HepG2 (cell line): Measurements from ENCODE around the gene RAC3. TPM values are rescaled to one million over a fixed set of nuclear protein-coding genes. Genes with fewer than 3 reads are reported as not detected.

ENCODE experiments used
- MAF1 ChIP-seq: sonication (generic); formaldehyde crosslinking; IDR thresholded peaks from 2 replicates; pipeline ENCODE4 v1.5.0; 2020; ENCODE audit warnings: missing genetic modification reagents, borderline replicate concordance
- MZF1 ChIP-seq: sonication (generic); formaldehyde crosslinking; IDR thresholded peaks from 2 replicates; pipeline ENCODE4 v1.8.1; 2023; ENCODE audit warnings: mild to moderate bottlenecking, missing genetic modification reagents, borderline replicate concordance
- NAIF1 ChIP-seq: sonication (generic); formaldehyde crosslinking; IDR thresholded peaks from 2 replicates; pipeline ENCODE4 v1.5.0; 2020; ENCODE audit warnings: mild to moderate bottlenecking, missing genetic modification reagents, borderline replicate concordance
- NONO ChIP-seq, 2 experiments: fragments of 450-650 bp in 1 of 2; sonication (generic) in 1 of 2; formaldehyde crosslinking in 1 of 2; IDR thresholded peaks in 1 of 2; conservative IDR thresholded peaks in 1 of 2; 2 replicates each; pipeline versions ENCODE4 v1.6.1 to v1.8.0; 2017 to 2022; ENCODE audit warnings: mild to moderate bottlenecking in 1 of 2, missing genetic modification reagents in 1 of 2, moderate library complexity in 1 of 2
- PPARG ChIP-seq: conservative IDR thresholded peaks from 2 replicates; pipeline ENCODE4 v1.6.1; 2016; ENCODE audit warnings: missing biosample characterization, missing genetic modification reagents
- PTBP1 ChIP-seq: fragments of 200-400 bp; formaldehyde crosslinking; IDR thresholded peaks from 2 replicates; pipeline ENCODE4 v1.6.1; 2018; ENCODE audit warnings: low read length, low read depth; ENCODE audit not compliant: poor library complexity, severe bottlenecking
- REXO4 ChIP-seq: sonication (generic); formaldehyde crosslinking; IDR thresholded peaks from 2 replicates; pipeline ENCODE4 v1.8.0; 2022; ENCODE audit warnings: missing genetic modification reagents, mild to moderate bottlenecking, borderline replicate concordance
- TSC22D2 ChIP-seq: sonication (generic); formaldehyde crosslinking; IDR thresholded peaks from 2 replicates; pipeline ENCODE4 v1.5.1; 2020; ENCODE audit warnings: missing genetic modification reagents, mild to moderate bottlenecking, borderline replicate concordance
- XBP1 ChIP-seq: sonication (generic); formaldehyde crosslinking; IDR thresholded peaks from 2 replicates; pipeline ENCODE4 v1.5.0; 2020; ENCODE audit warnings: missing genetic modification reagents
- ZNF143 ChIP-seq: sonication (generic); formaldehyde crosslinking; IDR thresholded peaks from 2 replicates; pipeline ENCODE4 v1.4.0; 2020; ENCODE audit warnings: missing genetic modification reagents
- ZNF17 ChIP-seq: sonication (generic); formaldehyde crosslinking; IDR thresholded peaks from 2 replicates; pipeline ENCODE4 v1.5.0; 2020; ENCODE audit warnings: mild to moderate bottlenecking, missing genetic modification reagents
- ZNF333 ChIP-seq: sonication (generic); formaldehyde crosslinking; IDR thresholded peaks from 2 replicates; pipeline ENCODE4 v1.4.0; 2020; ENCODE audit warnings: mild to moderate bottlenecking, missing genetic modification reagents, borderline replicate concordance
- ZNF563 ChIP-seq: sonication (generic); formaldehyde crosslinking; IDR thresholded peaks from 2 replicates; pipeline ENCODE4 v1.8.0; 2022; ENCODE audit warnings: mild to moderate bottlenecking, moderate library complexity, missing genetic modification reagents
- ZNF709 ChIP-seq: sonication (generic); formaldehyde crosslinking; IDR thresholded peaks from 2 replicates; pipeline ENCODE4 v1.5.0; 2020; ENCODE audit warnings: mild to moderate bottlenecking, missing genetic modification reagents
- ZNF781 ChIP-seq: sonication (generic); formaldehyde crosslinking; IDR thresholded peaks from 2 replicates; pipeline ENCODE4 v1.5.1; 2020; ENCODE audit warnings: borderline replicate concordance, mild to moderate bottlenecking, missing genetic modification reagents; ENCODE audit errors: not compliant biosample characterization
- ZNF879 ChIP-seq: sonication (generic); formaldehyde crosslinking; IDR thresholded peaks from 2 replicates; pipeline ENCODE4 v1.8.1; 2023; ENCODE audit warnings: missing genetic modification reagents
- polyA plus RNA-seq, 8 experiments: library from polyadenylated mRNA; depleted of rRNA in 3 of 8; stranded (reverse) in 7 of 8; unstranded in 1 of 8; fragments of >200 nt; fragmentation: Illumina TruSeq in 4 of 8; extraction: Trizol in 4 of 8; gene quantifications; 2 replicates each; pipeline versions ENCODE4 v1.2.1 to v1.2.3, GENCODE V29; 2011 to 2016; ENCODE audit warnings: low read depth in 4 of 8, missing spikeins in 1 of 8, mixed read lengths in 1 of 8; ENCODE audit not compliant: insufficient read depth in 1 of 8
- total RNA-seq, 5 experiments: library from RNA; depleted of rRNA; stranded (reverse); fragments of >200 nt; fragmentation: Illumina TruSeq; extraction: Trizol; gene quantifications; 2 replicates each; pipeline ENCODE4 v1.2.3, GENCODE V29; 2016; ENCODE audit warnings: low read depth in 1 of 5
- TF ChIP-seq, protein P1 (sequence below): IDR thresholded peaks from 2 replicates; pipeline ENCODE4 v1.6.1; 2016; ENCODE audit warnings: mild to moderate bottlenecking
- TF ChIP-seq, protein P2 (sequence below): sonication (generic); formaldehyde crosslinking; IDR thresholded peaks from 2 replicates; pipeline ENCODE4 v1.4.0; 2020; ENCODE audit warnings: missing genetic modification reagents
- TF ChIP-seq, protein P3 (sequence below): sonication (generic); formaldehyde crosslinking; IDR thresholded peaks from 2 replicates; pipeline ENCODE4 v1.5.1; 2020; ENCODE audit warnings: missing genetic modification reagents, mild to moderate bottlenecking, borderline replicate concordance
- TF ChIP-seq, protein P4 (sequence below): sonication (generic); formaldehyde crosslinking; IDR thresholded peaks from 2 replicates; pipeline ENCODE4 v1.5.0; 2020; ENCODE audit warnings: missing genetic modification reagents
- TF ChIP-seq, protein P5 (sequence below): sonication (generic); IDR thresholded peaks from 2 replicates; pipeline ENCODE4 v1.6.1; 2016; ENCODE audit warnings: low read depth, borderline replicate concordance

RAC3 gene
- total and polyA plus RNA-seq, 2 of the 13 experiments (the other 11 are each of a cell fraction or from before 2014, with no cell fraction given) = 10.5 to 21.3 TPM

DNA sequence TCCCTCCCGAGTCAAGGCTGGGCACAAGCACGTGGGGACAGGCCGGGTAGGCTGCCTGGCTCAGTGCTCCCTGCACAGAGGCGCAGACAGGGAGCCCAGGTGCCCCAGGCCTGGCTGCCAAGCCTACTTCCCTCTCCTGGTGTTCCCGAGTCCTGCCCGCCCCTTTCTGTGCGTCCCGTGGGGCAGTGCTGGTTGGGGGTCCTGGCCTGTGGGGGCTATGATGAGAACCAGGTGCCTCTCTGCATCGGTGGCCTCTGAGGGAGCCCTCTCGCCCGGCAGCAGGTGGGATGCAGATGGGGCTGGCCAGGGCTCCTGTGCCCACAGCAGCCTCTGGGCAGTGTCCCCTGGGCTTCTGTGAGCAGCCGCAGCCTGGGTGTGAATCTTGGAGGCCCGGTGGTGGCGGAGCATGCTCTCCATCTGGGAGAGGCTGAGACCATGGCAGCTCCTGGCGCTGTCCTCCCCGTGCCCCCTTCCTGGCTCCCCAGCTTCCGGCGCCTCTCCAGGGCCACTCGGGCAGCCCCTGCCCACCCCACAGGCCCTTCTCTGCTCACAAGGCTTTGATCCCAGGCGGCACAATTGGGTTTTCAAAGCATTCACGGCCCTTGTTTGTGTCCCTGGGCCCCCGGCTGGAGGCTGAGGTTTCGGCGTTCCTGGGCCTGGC is 16.0 kb upstream of the RAC3 start (continued):
- TF ChIP-seq MAF1 (no peak), PPARG (CRISPR knock-in tag) (no peak), ZNF709 (CRISPR knock-in tag) (no peak), ZNF333 (no peak), TSC22D2 (no peak), ZNF781 (no peak), ZNF879 (CRISPR knock-in tag) (no peak), PTBP1 (no peak), ZNF17 (CRISPR knock-in tag) (no peak), REXO4 (no peak), NAIF1 (CRISPR knock-in tag) (no peak), XBP1 (CRISPR knock-in tag) (no peak), ZNF143 (CRISPR knock-in tag) (no peak; the same call in 1 of the 2 replicates), ZNF563 (CRISPR knock-in tag) (no peak), NONO (IDR thresholded peaks at IDR 0.05) (no peak), NONO (CRISPR knock-in tag; conservative IDR thresholded peaks at IDR 0.05) (no peak; the same call in 1 of the 2 replicates), MZF1 (CRISPR knock-in tag) (no peak)
- TF ChIP-seq, protein P1, sequence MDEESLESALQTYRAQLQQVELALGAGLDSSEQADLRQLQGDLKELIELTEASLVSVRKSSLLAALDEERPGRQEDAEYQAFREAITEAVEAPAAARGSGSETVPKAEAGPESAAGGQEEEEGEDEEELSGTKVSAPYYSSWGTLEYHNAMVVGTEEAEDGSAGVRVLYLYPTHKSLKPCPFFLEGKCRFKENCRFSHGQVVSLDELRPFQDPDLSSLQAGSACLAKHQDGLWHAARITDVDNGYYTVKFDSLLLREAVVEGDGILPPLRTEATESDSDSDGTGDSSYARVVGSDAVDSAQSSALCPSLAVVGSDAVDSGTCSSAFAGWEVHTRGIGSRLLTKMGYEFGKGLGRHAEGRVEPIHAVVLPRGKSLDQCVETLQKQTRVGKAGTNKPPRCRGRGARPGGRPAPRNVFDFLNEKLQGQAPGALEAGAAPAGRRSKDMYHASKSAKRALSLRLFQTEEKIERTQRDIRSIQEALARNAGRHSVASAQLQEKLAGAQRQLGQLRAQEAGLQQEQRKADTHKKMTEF (CRISPR knock-in tag) = peak; percentile 66; the same call in 1 of the 2 replicates
- TF ChIP-seq, protein P2, sequence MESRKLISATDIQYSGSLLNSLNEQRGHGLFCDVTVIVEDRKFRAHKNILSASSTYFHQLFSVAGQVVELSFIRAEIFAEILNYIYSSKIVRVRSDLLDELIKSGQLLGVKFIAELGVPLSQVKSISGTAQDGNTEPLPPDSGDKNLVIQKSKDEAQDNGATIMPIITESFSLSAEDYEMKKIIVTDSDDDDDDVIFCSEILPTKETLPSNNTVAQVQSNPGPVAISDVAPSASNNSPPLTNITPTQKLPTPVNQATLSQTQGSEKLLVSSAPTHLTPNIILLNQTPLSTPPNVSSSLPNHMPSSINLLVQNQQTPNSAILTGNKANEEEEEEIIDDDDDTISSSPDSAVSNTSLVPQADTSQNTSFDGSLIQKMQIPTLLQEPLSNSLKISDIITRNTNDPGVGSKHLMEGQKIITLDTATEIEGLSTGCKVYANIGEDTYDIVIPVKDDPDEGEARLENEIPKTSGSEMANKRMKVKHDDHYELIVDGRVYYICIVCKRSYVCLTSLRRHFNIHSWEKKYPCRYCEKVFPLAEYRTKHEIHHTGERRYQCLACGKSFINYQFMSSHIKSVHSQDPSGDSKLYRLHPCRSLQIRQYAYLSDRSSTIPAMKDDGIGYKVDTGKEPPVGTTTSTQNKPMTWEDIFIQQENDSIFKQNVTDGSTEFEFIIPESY = peak; percentile 97
- TF ChIP-seq, protein P3, sequence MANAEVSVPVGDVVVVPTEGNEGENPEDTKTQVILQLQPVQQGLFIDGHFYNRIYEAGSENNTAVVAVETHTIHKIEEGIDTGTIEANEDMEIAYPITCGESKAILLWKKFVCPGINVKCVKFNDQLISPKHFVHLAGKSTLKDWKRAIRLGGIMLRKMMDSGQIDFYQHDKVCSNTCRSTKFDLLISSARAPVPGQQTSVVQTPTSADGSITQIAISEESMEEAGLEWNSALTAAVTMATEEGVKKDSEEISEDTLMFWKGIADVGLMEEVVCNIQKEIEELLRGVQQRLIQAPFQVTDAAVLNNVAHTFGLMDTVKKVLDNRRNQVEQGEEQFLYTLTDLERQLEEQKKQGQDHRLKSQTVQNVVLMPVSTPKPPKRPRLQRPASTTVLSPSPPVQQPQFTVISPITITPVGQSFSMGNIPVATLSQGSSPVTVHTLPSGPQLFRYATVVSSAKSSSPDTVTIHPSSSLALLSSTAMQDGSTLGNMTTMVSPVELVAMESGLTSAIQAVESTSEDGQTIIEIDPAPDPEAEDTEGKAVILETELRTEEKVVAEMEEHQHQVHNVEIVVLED = no peak
- TF ChIP-seq, protein P4, sequence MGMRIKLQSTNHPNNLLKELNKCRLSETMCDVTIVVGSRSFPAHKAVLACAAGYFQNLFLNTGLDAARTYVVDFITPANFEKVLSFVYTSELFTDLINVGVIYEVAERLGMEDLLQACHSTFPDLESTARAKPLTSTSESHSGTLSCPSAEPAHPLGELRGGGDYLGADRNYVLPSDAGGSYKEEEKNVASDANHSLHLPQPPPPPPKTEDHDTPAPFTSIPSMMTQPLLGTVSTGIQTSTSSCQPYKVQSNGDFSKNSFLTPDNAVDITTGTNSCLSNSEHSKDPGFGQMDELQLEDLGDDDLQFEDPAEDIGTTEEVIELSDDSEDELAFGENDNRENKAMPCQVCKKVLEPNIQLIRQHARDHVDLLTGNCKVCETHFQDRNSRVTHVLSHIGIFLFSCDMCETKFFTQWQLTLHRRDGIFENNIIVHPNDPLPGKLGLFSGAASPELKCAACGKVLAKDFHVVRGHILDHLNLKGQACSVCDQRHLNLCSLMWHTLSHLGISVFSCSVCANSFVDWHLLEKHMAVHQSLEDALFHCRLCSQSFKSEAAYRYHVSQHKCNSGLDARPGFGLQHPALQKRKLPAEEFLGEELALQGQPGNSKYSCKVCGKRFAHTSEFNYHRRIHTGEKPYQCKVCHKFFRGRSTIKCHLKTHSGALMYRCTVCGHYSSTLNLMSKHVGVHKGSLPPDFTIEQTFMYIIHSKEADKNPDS (CRISPR knock-in tag) = no peak
- TF ChIP-seq, protein P5, sequence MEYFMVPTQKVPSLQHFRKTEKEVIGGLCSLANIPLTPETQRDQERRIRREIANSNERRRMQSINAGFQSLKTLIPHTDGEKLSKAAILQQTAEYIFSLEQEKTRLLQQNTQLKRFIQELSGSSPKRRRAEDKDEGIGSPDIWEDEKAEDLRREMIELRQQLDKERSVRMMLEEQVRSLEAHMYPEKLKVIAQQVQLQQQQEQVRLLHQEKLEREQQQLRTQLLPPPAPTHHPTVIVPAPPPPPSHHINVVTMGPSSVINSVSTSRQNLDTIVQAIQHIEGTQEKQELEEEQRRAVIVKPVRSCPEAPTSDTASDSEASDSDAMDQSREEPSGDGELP = peak; percentile 68; the same call in 1 of the 2 replicates
